OCI-LY7 (cell line): Measurements from ENCODE around the gene MYRFL. TPM values are rescaled to one million over a fixed set of nuclear protein-coding genes. Genes with fewer than 3 reads are reported as not detected.

ENCODE experiments used
- BruUV-seq: library from RNA; stranded (reverse); fragments of 400-500 nt; replicated peaks from 2 replicates; lab custom pipeline; 2021; lab: Mats Ljungman, UMichigan
- CTCF ChIA-PET: fragments of 300-600 bp; sonication (Branson Sonifier 250); formaldehyde crosslinking; loops from one replicate; lab custom pipeline; 2022; ENCODE audit warnings: antibody characterized with exemption; ENCODE audit not compliant: unreplicated experiment; lab: Charles Lee
- POLR2A ChIA-PET: fragments of 300-600 bp; sonication (Branson Sonifier 250); formaldehyde crosslinking; loops from one replicate; lab custom pipeline; 2022; ENCODE audit warnings: antibody characterized with exemption; lab: Charles Lee
- DNase-seq: peaks from one replicate; pipeline ENCODE4 v3.0.0-alpha.2; 2015; ENCODE audit warnings: low spot score
- H2AFZ ChIP-seq: fragments of 200-600 bp; sonication (generic), shearing (Covaris generic); 2 replicates; pipeline ENCODE4 v1.6.1; 2014; ENCODE audit warnings: mild to moderate bottlenecking, antibody characterized with exemption, low read length, moderate library complexity
- H3K27ac ChIP-seq: fragments of 200-600 bp; sonication (generic); 2 replicates; pipeline ENCODE4 v1.5.1; 2014; ENCODE audit warnings: mixed run types, low read depth, mild to moderate bottlenecking, moderate library complexity, low read length, inconsistent platforms; ENCODE audit not compliant: poor library complexity, severe bottlenecking
- H3K36me3 ChIP-seq: fragments of 200-600 bp; sonication (generic); 2 replicates; pipeline ENCODE4 v1.6.1; 2014; ENCODE audit warnings: mild to moderate bottlenecking, antibody characterized with exemption, low read length, moderate library complexity, mixed read lengths; ENCODE audit not compliant: insufficient read depth
- H3K4me1 ChIP-seq: fragments of 200-600 bp; sonication (generic); 2 replicates; pipeline ENCODE4 v1.5.1; 2014; ENCODE audit warnings: mild to moderate bottlenecking, low read length; ENCODE audit not compliant: insufficient read depth, poor library complexity, severe bottlenecking
- H3K4me2 ChIP-seq: fragments of 200-600 bp; sonication (generic); 2 replicates; pipeline ENCODE4 v1.6.1; 2014; ENCODE audit warnings: mild to moderate bottlenecking, low read length
- H3K4me3 ChIP-seq: fragments of 200-600 bp; sonication (generic); 2 replicates; pipeline ENCODE4 v1.5.1; 2014; ENCODE audit warnings: mild to moderate bottlenecking, low read depth, low read length; ENCODE audit not compliant: poor library complexity, severe bottlenecking
- H3K79me2 ChIP-seq: fragments of 200-600 bp; sonication (generic); 2 replicates; pipeline ENCODE4 v1.6.1; 2016; ENCODE audit warnings: low read depth, mild to moderate bottlenecking, low read length, moderate library complexity, mixed read lengths; ENCODE audit not compliant: insufficient read depth
- H3K9me2 ChIP-seq: fragments of 200-600 bp; sonication (generic); 2 replicates; pipeline ENCODE4 v1.6.1; 2016; ENCODE audit warnings: mild to moderate bottlenecking, low read length, mixed read lengths; ENCODE audit not compliant: insufficient read depth
- H3K9me3 ChIP-seq: fragments of 200-600 bp; sonication (generic); 2 replicates; pipeline ENCODE4 v1.6.1; 2014; ENCODE audit warnings: mild to moderate bottlenecking, mixed run types, low read length, mixed read lengths
- H4K20me1 ChIP-seq: fragments of 200-600 bp; sonication (generic); 2 replicates; pipeline ENCODE4 v1.6.1; 2014; ENCODE audit warnings: mild to moderate bottlenecking, antibody characterized with exemption, low read length, moderate library complexity, mixed read lengths; ENCODE audit not compliant: insufficient read depth
- EZH2phosphoT487 ChIP-seq: fragments of 200-600 bp; sonication (generic); IDR thresholded peaks from 2 replicates; pipeline ENCODE4 v1.6.1; 2018; ENCODE audit warnings: low read depth, borderline replicate concordance, mild to moderate bottlenecking, mixed run types, antibody characterized with exemption, low read length, moderate library complexity, mixed read lengths
- intact Hi-C: fragments of 100-400 bp; cut with micrococcal nuclease; formaldehyde crosslinking; loops from one replicate; pipeline ENCODE4 v1.10.0; 2022; ENCODE audit not compliant: unreplicated experiment
- total RNA-seq, 2 experiments: library from RNA; depleted of rRNA in 1 of 2; stranded (reverse); fragments of >200 nt in 1 of 2; shearing (Covaris generic) in 1 of 2; gene quantifications; 2 replicates each; pipeline ENCODE4 v1.2.3, GENCODE V29; 2014 to 2022
- TF ChIP-seq, protein P1 (sequence below): fragments of 200-600 bp; sonication (generic); conservative IDR thresholded peaks from 2 replicates; pipeline ENCODE4 v1.5.1; 2014; ENCODE audit warnings: mild to moderate bottlenecking, antibody characterized with exemption, low read length, moderate library complexity, mixed read lengths

The MYRFL gene
- total RNA-seq, 2 experiments from 2014 or later, result 0.41 TPM; not detected in 1

DNA sequence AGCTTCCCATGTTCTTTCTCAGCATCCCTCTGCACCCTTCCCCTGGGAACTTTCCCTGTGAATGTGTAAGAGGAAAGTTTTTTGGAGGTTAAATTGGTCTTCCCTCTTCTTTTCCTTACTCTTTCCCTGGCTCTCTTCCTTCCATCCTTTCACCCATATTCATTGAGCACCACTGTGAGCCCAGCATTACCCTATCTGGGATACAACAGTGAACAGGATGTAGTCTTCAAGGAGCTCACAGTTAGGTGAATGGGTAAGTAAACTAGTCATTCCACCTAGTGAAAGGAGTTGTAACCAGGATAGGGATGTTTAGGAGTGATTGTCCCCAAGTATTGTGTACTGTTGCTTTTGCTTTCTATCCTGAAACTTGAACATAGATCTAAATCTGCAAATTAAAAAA lies 123.8 kb downstream of the MYRFL start:
- Histone ChIP-seq H3K79me2 (no peaks in the 10 kb centered on the region), H3K4me2 (no peak overlapping the region), H2AFZ (no peak overlapping the region), H3K9me2 (no peaks in the 10 kb centered on the region), H3K36me3 (no peaks in the 10 kb centered on the region), H3K9me3 (no peaks in the 10 kb centered on the region), H3K4me1 (peaks cover 4% of the 10 kb centered on the region), H3K4me3 (no peak overlapping the region), H4K20me1 (no peaks in the 10 kb centered on the region), H3K27ac (no peak overlapping the region)
- no peak for DNase-seq
- CTCF ChIA-PET, result no interaction called here
- POLR2A ChIA-PET, result interaction anchor here (0.6 to 1.2 kb wide), 6 partner anchors 9 to 349 kb away, joined by 3 to 5 read pairs (median 3); no protein-coding TSS in a partner anchor
- no peak for TF ChIP-seq EZH2phosphoT487
- TF ChIP-seq, protein P1, sequence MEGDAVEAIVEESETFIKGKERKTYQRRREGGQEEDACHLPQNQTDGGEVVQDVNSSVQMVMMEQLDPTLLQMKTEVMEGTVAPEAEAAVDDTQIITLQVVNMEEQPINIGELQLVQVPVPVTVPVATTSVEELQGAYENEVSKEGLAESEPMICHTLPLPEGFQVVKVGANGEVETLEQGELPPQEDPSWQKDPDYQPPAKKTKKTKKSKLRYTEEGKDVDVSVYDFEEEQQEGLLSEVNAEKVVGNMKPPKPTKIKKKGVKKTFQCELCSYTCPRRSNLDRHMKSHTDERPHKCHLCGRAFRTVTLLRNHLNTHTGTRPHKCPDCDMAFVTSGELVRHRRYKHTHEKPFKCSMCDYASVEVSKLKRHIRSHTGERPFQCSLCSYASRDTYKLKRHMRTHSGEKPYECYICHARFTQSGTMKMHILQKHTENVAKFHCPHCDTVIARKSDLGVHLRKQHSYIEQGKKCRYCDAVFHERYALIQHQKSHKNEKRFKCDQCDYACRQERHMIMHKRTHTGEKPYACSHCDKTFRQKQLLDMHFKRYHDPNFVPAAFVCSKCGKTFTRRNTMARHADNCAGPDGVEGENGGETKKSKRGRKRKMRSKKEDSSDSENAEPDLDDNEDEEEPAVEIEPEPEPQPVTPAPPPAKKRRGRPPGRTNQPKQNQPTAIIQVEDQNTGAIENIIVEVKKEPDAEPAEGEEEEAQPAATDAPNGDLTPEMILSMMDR, result no peak
- no TSS peak for BruUV-seq
- intact Hi-C loops, result no loop called here

DNA sequence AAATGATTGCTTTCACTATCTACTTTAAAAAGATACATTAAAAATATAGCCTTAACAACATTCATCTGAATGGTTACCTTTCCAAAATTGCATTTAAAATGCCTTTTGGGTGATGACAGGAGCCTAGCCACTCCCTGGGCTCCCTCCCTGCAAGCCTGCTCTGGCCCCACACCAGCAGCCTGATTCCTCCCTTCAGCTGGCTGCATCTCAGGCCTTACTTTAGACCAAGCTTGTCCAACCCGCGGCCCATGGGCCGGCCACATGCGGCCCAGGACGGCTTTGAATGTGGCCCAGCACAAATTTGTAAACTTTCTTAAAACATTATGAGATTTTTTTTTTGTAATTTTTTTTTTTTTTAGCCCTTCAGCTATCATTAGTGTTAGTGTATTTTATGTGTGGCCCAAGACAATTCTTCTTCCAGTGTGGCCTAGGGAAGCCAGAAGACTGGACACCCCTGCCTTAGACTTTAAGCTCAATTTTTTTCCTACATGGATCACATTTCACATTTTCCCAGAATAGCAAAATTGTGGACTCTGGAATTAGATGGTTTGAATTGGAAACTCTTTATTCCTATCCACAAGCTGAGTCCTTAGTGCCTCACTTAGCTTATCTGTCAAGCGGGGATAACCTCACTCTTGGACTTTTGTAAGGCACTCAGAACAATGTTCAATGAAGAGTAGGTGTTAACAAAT lies 124.4 kb downstream of the MYRFL start:
- Histone ChIP-seq H3K79me2 (no peaks in the 10 kb centered on the region), H3K27ac (no peak overlapping the region), H3K9me3 (no peaks in the 10 kb centered on the region), H3K4me2 (no peak overlapping the region), H3K36me3 (no peaks in the 10 kb centered on the region), H4K20me1 (no peaks in the 10 kb centered on the region), H2AFZ (no peak overlapping the region), H3K9me2 (no peaks in the 10 kb centered on the region), H3K4me3 (no peak overlapping the region), H3K4me1 (peaks cover 4% of the 10 kb centered on the region)
- intact Hi-C loops, result no loop called here
- ChIA-PET POLR2A (interaction anchor here (0.6 to 1.2 kb wide), 7 partner anchors 8 to 1901 kb away, joined by 3 to 7 read pairs (median 4); no protein-coding TSS in a partner anchor), CTCF (no interaction called here)
- no TSS peak for BruUV-seq
- no peak for DNase-seq
- no peak for TF ChIP-seq EZH2phosphoT487
- TF ChIP-seq, protein P1, result no peak

DNA sequence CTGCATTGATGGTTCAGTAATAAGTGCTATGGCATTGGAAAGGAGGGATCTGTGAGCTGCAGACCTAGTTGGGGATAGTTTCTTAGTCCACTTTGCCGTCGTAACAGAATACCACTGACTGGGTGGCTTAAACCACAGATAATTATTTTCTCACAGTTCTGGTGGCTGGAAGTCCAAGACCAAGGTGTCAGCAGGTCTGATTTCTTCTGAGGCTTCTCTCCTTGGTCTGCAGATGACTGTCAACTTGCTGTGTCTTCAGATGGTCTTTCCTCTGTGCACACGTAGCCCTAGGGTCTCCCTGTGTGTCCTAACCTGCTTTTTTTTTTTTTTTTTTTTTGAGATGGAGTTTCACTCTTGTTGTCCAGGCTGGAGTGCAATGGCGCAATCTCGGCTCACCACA lies 126.1 kb downstream of the MYRFL start:
- DNase-seq, result no peak
- H3K4me3 ChIP-seq, result no peak overlapping the region
- no peaks in the 10 kb centered on the region for H3K36me3 ChIP-seq
- no peak overlapping the region for H2AFZ ChIP-seq
- no peaks in the 10 kb centered on the region for H3K79me2 ChIP-seq
- H3K9me3 ChIP-seq, result no peaks in the 10 kb centered on the region
- no peak overlapping the region for H3K4me2 ChIP-seq
- H3K27ac ChIP-seq, result no peak overlapping the region
- no peaks in the 10 kb centered on the region for H3K9me2 ChIP-seq
- BruUV-seq, result no TSS peak
- H3K4me1 ChIP-seq, result peaks cover 4% of the 10 kb centered on the region
- no peak for TF ChIP-seq EZH2phosphoT487
- TF ChIP-seq, protein P1, result no peak
- H4K20me1 ChIP-seq, result no peaks in the 10 kb centered on the region
- intact Hi-C loops, result no loop called here
- ChIA-PET CTCF (no interaction called here), POLR2A (no interaction called here)
